ENCODE results near the gene METTL17.

DNA sequence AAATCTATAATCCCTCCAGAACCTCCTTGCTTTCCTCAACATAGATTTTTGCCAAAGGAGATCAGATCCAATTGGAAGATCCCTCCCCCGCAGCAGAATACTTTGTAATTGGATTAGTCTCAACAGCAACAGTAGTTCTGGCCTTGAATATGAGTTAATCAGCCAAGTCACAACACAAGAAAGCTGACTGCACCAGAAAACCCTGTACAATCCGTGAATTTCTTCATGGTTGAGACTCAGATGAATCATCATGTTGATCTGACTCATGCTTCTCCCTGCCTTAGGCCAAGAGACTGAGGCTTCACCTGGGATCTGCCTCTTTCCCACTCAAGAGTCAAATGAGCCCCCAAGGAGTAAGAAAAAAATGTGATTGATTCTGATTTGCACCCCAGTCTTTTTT is 3.0 kb upstream of the METTL17 start:
- TF ChIP-seq ZNF24 (IDR thresholded peaks at IDR 0.05) (no peak), SRSF9 (IDR thresholded peaks at IDR 0.05; ENCODE audit: borderline replicate concordance, low read depth, low read length) (no peak), TCF7L2 (IDR thresholded peaks at IDR 0.05; ENCODE audit: low read depth, low read length) (no peak), POLR2A (conservative IDR thresholded peaks at IDR 0.05) (no peak)
- TF ChIP-seq, protein P1, sequence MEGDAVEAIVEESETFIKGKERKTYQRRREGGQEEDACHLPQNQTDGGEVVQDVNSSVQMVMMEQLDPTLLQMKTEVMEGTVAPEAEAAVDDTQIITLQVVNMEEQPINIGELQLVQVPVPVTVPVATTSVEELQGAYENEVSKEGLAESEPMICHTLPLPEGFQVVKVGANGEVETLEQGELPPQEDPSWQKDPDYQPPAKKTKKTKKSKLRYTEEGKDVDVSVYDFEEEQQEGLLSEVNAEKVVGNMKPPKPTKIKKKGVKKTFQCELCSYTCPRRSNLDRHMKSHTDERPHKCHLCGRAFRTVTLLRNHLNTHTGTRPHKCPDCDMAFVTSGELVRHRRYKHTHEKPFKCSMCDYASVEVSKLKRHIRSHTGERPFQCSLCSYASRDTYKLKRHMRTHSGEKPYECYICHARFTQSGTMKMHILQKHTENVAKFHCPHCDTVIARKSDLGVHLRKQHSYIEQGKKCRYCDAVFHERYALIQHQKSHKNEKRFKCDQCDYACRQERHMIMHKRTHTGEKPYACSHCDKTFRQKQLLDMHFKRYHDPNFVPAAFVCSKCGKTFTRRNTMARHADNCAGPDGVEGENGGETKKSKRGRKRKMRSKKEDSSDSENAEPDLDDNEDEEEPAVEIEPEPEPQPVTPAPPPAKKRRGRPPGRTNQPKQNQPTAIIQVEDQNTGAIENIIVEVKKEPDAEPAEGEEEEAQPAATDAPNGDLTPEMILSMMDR (IDR thresholded peaks at IDR 0.05 in 2 of 3, conservative IDR thresholded peaks at IDR 0.05 in 1 of 3; ENCODE audit: insufficient read depth in 2 of 3, low read depth in 1 of 3, low read length in 3 of 3) = no peak

Measured in K562 (cell line).